Cardiac septum (tissue), 1 donor: Measurements from ENCODE around the gene DDX51. TPM values are rescaled to one million over a fixed set of nuclear protein-coding genes. Genes with fewer than 3 reads are reported as not detected.
A peak's percentile ranks its signal among the peaks of the same experiment; 100 is the strongest.

Source experiments
- DNase-seq: peaks from one replicate; pipeline ENCODE4 v3.0.0-alpha.2; 2020; ENCODE audit warnings: low spot score
- intact Hi-C: fragments of 100-400 bp; cut with DNase I; formaldehyde crosslinking; loops from one replicate; pipeline ENCODE4 v1.14.0; 2022
- long read RNA-seq: library from polyadenylated mRNA; unstranded; transcript quantifications from one replicate; pipeline ENCODE4 v2.0.0, GENCODE V29; 2021
- total RNA-seq: library from RNA; stranded (reverse); fragmentation: NEBNext Ultra II Directional; extraction: Animal tissue kit (Norgen Biotek cat#: 25700); gene quantifications from one replicate; pipeline ENCODE4 v1.2.1, GENCODE V29; 2021
- donor health status: DM: no; HTN: no; CAD: no.

DDX51 gene
- total RNA-seq: 9.6 TPM
- long read RNA-seq, full-length matches to known transcripts: 14 of 24 reads
- long read RNA-seq, partial matches to known transcripts: 3 of 24 reads
- long read RNA-seq, other reads (novel, unspliced or antisense): 7 of 24 reads

- intact Hi-C loops: no loop called here
- DNase-seq: peak; percentile 96
Measured at GRCh38 chr12:132144115-132144809, at the start of gene DDX51, which contains the start of gene NOC4L. Gene DDX51 (minus strand): TSS chr12:132144319. CDS start chr12:132144296, 23 bp downstream. Gene NOC4L (plus strand): TSS chr12:132144457. CDS start chr12:132144489, 32 bp downstream.

- intact Hi-C loops: no loop called here
- DNase-seq: no peak
Measured at GRCh38 chr12:132191715-132192553, 47.8 kb upstream of the DDX51 start.

GRCh38 chr12:132190834-132191500 is 46.8 kb upstream of the DDX51 start:
- intact Hi-C loops: no loop called here
- no peak for DNase-seq

- DNase-seq: no peak
- intact Hi-C loops: no loop called here
Measured at GRCh38 chr12:132190012-132190755, 46.1 kb upstream of the DDX51 start.

- intact Hi-C loops: no loop called here
- peak; percentile 96 for DNase-seq
Measured at GRCh38 chr12:132189378-132190011, 45.4 kb upstream of the DDX51 start.

GRCh38 chr12:132188916-132189325 is 44.8 kb upstream of the DDX51 start:
- no peak for DNase-seq
- intact Hi-C loops: no loop called here

- no peak for DNase-seq
- intact Hi-C loops: no loop called here
Measured at GRCh38 chr12:132188451-132188901, 44.4 kb upstream of the DDX51 start.

- no peak for DNase-seq
Measured at GRCh38 chr12:132187646-132188450, 43.7 kb upstream of the DDX51 start.

GRCh38 chr12:132186857-132187620 is 42.9 kb upstream of the DDX51 start:
- intact Hi-C loops: no loop called here
- no peak for DNase-seq

More at GRCh38 chr12:132187646-132188450, 43.7 kb upstream of the DDX51 start:
- intact Hi-C loops: no loop called here

- DNase-seq: no peak
- intact Hi-C loops: no loop called here
Measured at GRCh38 chr12:132186208-132186856, 42.2 kb upstream of the DDX51 start.

GRCh38 chr12:132185705-132186104 is 41.6 kb upstream of the DDX51 start:
- intact Hi-C loops: no loop called here
- no peak for DNase-seq

- intact Hi-C loops: no loop called here
- DNase-seq: no peak
Measured at GRCh38 chr12:132182711-132183365, 38.7 kb upstream of the DDX51 start.

GRCh38 chr12:132182206-132182710 is 38.1 kb upstream of the DDX51 start:
- intact Hi-C loops: no loop called here
- no peak for DNase-seq

GRCh38 chr12:132181570-132182200 is 37.6 kb upstream of the DDX51 start:
- intact Hi-C loops: no loop called here
- no peak for DNase-seq
